K562 (cell line): ENCODE measurements around the gene ZNF106. TPM values are rescaled to one million over a fixed set of nuclear protein-coding genes. Genes with fewer than 3 reads are reported as not detected.

Experiments used
- ATAC-seq: fragments of 200-7000 bp; cut with Tn5 transposase; 3 replicates; pipeline ENCODE4 v1.9.1; 2020; ENCODE audit warnings: moderate library complexity
- BruUV-seq: library from RNA; stranded (reverse); fragments of 400-500 nt; replicated peaks from 2 replicates; lab custom pipeline; 2021; lab: Mats Ljungman, UMichigan
- CTCF ChIA-PET: fragments of 300-600 bp; formaldehyde crosslinking; extraction: SDS; loops from one replicate; lab custom pipeline; 2021; ENCODE audit warnings: low intra/inter-chr PET ratio; lab: Yijun Ruan, JAX
- POLR2A ChIA-PET: fragments of 300-600, 350-650 bp; sonication (Branson Sonifier 250); formaldehyde crosslinking; extraction: SDS; loops from one replicate; lab custom pipeline; 2021; ENCODE audit warnings: antibody characterized with exemption, inconsistent platforms; lab: Yijun Ruan, JAX
- DNase-seq, 4 experiments: peaks; one replicate each; pipeline versions ENCODE4 v3.0.0 to v3.0.0-alpha.2; 2011 to 2018; ENCODE audit warnings: low spot score in 3 of 4, mixed read lengths in 3 of 4; ENCODE audit errors: extremely low read depth in 1 of 4
- FAIRE-seq: peaks from 2 replicates; lab custom pipeline; 2011; peaks lifted over from hg19 to GRCh38; lab: Jason Lieb, UNC
- H2AFZ ChIP-seq: 2 replicates; pipeline ENCODE4 v1.6.0; 2011; ENCODE audit warnings: low read depth, low read length, control low read depth, inconsistent platforms
- H3K27ac ChIP-seq: fragments of 200-600 bp; 3 replicates; pipeline ENCODE4 v1.8.0; 2011; ENCODE audit warnings: low read depth, mild to moderate bottlenecking, control low read depth, inconsistent platforms, low read length, moderate library complexity, mixed read lengths; ENCODE audit errors: extremely low read depth
- H3K27me3 ChIP-seq, 2 experiments: fragments of 300-600 bp in 1 of 2; 2 replicates in 1 of 2; 3 replicates in 1 of 2; pipeline versions ENCODE4 v1.6.0 to v1.8.0; 2011; ENCODE audit warnings: inconsistent platforms in 2 of 2, low read length in 2 of 2, mild to moderate bottlenecking in 1 of 2, mixed read lengths in 1 of 2, moderate library complexity in 1 of 2; ENCODE audit not compliant: control insufficient read depth in 2 of 2, insufficient read depth in 2 of 2
- H3K36me3 ChIP-seq: fragments of 300-600 bp; 3 replicates; pipeline ENCODE4 v1.8.0; 2011; ENCODE audit warnings: mild to moderate bottlenecking, low read length, inconsistent platforms; ENCODE audit not compliant: control insufficient read depth, insufficient read depth
- H3K4me1 ChIP-seq, 2 experiments: fragments of 200-600 bp in 1 of 2; replicated peaks in 1 of 2; 2 replicates in 1 of 2; 3 replicates in 1 of 2; pipeline versions ENCODE4 v1.5.1 to v1.8.0; 2011; ENCODE audit warnings: inconsistent platforms in 2 of 2, low read length in 2 of 2, mild to moderate bottlenecking in 1 of 2, mixed read lengths in 1 of 2, moderate library complexity in 1 of 2; ENCODE audit not compliant: control insufficient read depth in 2 of 2, insufficient read depth in 2 of 2
- H3K4me2 ChIP-seq: 2 replicates; pipeline ENCODE4 v1.6.1; 2011; ENCODE audit warnings: low read length, control low read depth, inconsistent platforms, mixed read lengths; ENCODE audit not compliant: insufficient read depth
- H3K4me3 ChIP-seq: fragments of 200-600 bp; sonication (generic), shearing (Covaris generic); 2 replicates; pipeline ENCODE4 v1.5.1; 2016; ENCODE audit warnings: control low read depth, inconsistent platforms
- H3K79me2 ChIP-seq: fragments of 200-600 bp; 3 replicates; pipeline ENCODE4 v1.8.0; 2011; ENCODE audit warnings: low read length, inconsistent platforms; ENCODE audit not compliant: control insufficient read depth, insufficient read depth
- H3K9ac ChIP-seq, 2 experiments: 2 replicates each; pipeline versions ENCODE4 v1.6.0 to v1.6.1; 2011; ENCODE audit warnings: low read depth in 2 of 2, low read length in 2 of 2, control low read depth in 1 of 2, inconsistent platforms in 1 of 2, mild to moderate bottlenecking in 1 of 2, mixed read lengths in 1 of 2; ENCODE audit not compliant: insufficient read depth in 1 of 2
- H3K9me1 ChIP-seq: one replicate; pipeline ENCODE4 v1.6.0; 2011; ENCODE audit warnings: inconsistent platforms, mild to moderate bottlenecking, low read length, moderate library complexity; ENCODE audit not compliant: control insufficient read depth, insufficient read depth
- H3K9me3 ChIP-seq: replicated peaks from 2 replicates; pipeline ENCODE4 v1.5.1; 2011; ENCODE audit warnings: low read depth, low read length, inconsistent platforms; ENCODE audit not compliant: control insufficient read depth, insufficient read depth
- H4K20me1 ChIP-seq: replicated peaks from 2 replicates; pipeline ENCODE4 v1.6.1; 2011; ENCODE audit warnings: low read length, inconsistent platforms, mixed read lengths; ENCODE audit not compliant: control insufficient read depth, insufficient read depth
- FUS ChIP-seq: fragments of 200-400 bp; formaldehyde crosslinking; optimal IDR thresholded peaks from 2 replicates; pipeline ENCODE3; 2017; ENCODE audit warnings: low read depth, low read length
- KLF13 ChIP-seq: fragments of 450-650 bp; IDR thresholded peaks from 2 replicates; pipeline ENCODE4 v1.6.1; 2016; ENCODE audit warnings: missing genetic modification characterization, low read depth, mild to moderate bottlenecking, missing compliant biosample characterization, moderate library complexity, borderline replicate concordance
- MNT ChIP-seq, 2 experiments: fragments of 450-650 bp; conservative IDR thresholded peaks; 2 replicates each; pipeline ENCODE4 v1.6.1; 2017; ENCODE audit warnings: mild to moderate bottlenecking in 2 of 2, moderate library complexity in 2 of 2
- PHF21A ChIP-seq: fragments of 450-650 bp; IDR thresholded peaks from 2 replicates; pipeline ENCODE4 v1.6.1; 2017; ENCODE audit warnings: low read depth, borderline replicate concordance
- ZNF407 ChIP-seq: fragments of 450-650 bp; IDR thresholded peaks from 2 replicates; pipeline ENCODE4 v1.6.1; 2016; ENCODE audit warnings: low read depth
- WGBS: fragments of 100-300 bp; shearing (Covaris generic); methylation state at CpG from one replicate; pipeline ENCODE4 v1.1.6; 2016; ENCODE audit warnings: low coverage, mixed read lengths; ENCODE audit not compliant: insufficient coverage; ENCODE audit errors: missing lambda C conversion rate; 5-methylcytosine and 5-hydroxymethylcytosine counted together
- in situ Hi-C: fragments of 300-500 bp; cut with MboI; formaldehyde crosslinking; loops from 4 replicates; pipeline ENCODE4 v1.15.0; 2018; ENCODE audit warnings: inconsistent platforms, mixed read lengths
- intact Hi-C: fragments of 100-400 bp; cut with micrococcal nuclease; formaldehyde crosslinking; loops from 2 replicates; pipeline ENCODE4 v1.14.2; 2022
- polyA plus RNA-seq, 8 experiments: library from polyadenylated mRNA; depleted of rRNA in 4 of 8; stranded (reverse) in 5 of 8; unstranded in 3 of 8; fragments of >200 nt; fragmentation: Nextera tagmentation in 2 of 8; fragmentation: Illumina TruSeq in 1 of 8; extraction: Ambion mirVana in 2 of 8; extraction: Trizol in 1 of 8; gene quantifications; 2 replicates each; pipeline versions ENCODE4 v1.2.1 to v1.2.3, GENCODE V29; 2011 to 2014; ENCODE audit warnings: inconsistent platforms in 1 of 8, missing spikeins in 1 of 8
- total RNA-seq, 7 experiments: library from RNA; depleted of rRNA in 6 of 7; stranded (reverse); fragments of >200 nt in 6 of 7; fragmentation: Illumina TruSeq in 2 of 7; extraction: Trizol in 2 of 7; gene quantifications; 2 replicates each; pipeline versions ENCODE4 v1.2.1 to v1.2.3, GENCODE V29; 2011 to 2021; ENCODE audit warnings: low replicate concordance in 1 of 7

The ZNF106 gene
- total and polyA plus RNA-seq, 9 of the 15 experiments (the other 6 are each of a cell fraction or from before 2014, with no cell fraction given), result 14.4 to 55.3 (median 33.7) TPM

GRCh38 chr15:42427429-42428223, 63.3 kb downstream of the ZNF106 start:
- H3K27ac ChIP-seq, result no peak overlapping the region
- no peak for ATAC-seq
- no TSS peak for BruUV-seq
- no peak overlapping the region for H2AFZ ChIP-seq
- in situ Hi-C loops (no loop called here), intact Hi-C loops (no loop called here)
- no peaks in the 10 kb centered on the region for H4K20me1 ChIP-seq
- H3K4me1 ChIP-seq, result no peaks in the 10 kb centered on the region
- H3K9me1 ChIP-seq, result peaks cover 5% of the 10 kb centered on the region
- TF ChIP-seq FUS (no peak), MNT (conservative IDR thresholded peaks at IDR 0.05) (no peak), ZNF407 (no peak), KLF13 (tag) (no peak), PHF21A (no peak)
- no peaks in the 10 kb centered on the region for H3K27me3 ChIP-seq
- ChIA-PET CTCF (no interaction called here), POLR2A (interaction anchor here (0.6 kb wide), 1 partner anchor 11 kb away, joined by 3 read pairs; no protein-coding TSS in a partner anchor)
- 91% methylated on average over 7 of the region's 7 CpGs for WGBS
- no peak for FAIRE-seq
- no peak overlapping the region for H3K9ac ChIP-seq
- no peak overlapping the region for H3K4me3 ChIP-seq
- H3K9me3 ChIP-seq, result no peaks in the 10 kb centered on the region
- H3K79me2 ChIP-seq, result no peaks in the 10 kb centered on the region
- DNase-seq, result no peak
- H3K36me3 ChIP-seq, result peaks cover 92% of the 10 kb centered on the region
- no peak overlapping the region for H3K4me2 ChIP-seq
